Measurements from ENCODE around the gene MAN2C1. TPM values are rescaled to one million over a fixed set of nuclear protein-coding genes. Genes with fewer than 3 reads are reported as not detected.

The MAN2C1 gene
- total RNA-seq, 1 donor from 2014 or later = 237 TPM

GRCh38 chr15:75366163-75366562, 2.2 kb downstream of the MAN2C1 start:
- Mint-ChIP-seq H3K4me3 (ENCODE audit: unreplicated experiment) (no peak overlapping the region), H3K4me1 (ENCODE audit: unreplicated experiment) (peaks cover 32% of the 10 kb centered on the region), H3K9me3 (ENCODE audit: unreplicated experiment) (no peaks in the 10 kb centered on the region), H3K27ac (ENCODE audit: unreplicated experiment) (no peak overlapping the region), H3K27me3 (ENCODE audit: unreplicated experiment) (peaks cover 6% of the 10 kb centered on the region), H3K36me3 (ENCODE audit: low read depth, unreplicated experiment) (peaks cover 17% of the 10 kb centered on the region)
- DNase-seq (ENCODE audit: low spot score) = no peak
- TF ChIP-seq CTCF (IDR thresholded peaks at IDR 0.05; ENCODE audit: unreplicated experiment) = no peak

- DNase-seq (ENCODE audit: low spot score) = no peak
- Mint-ChIP-seq H3K27ac (ENCODE audit: unreplicated experiment) (no peak overlapping the region), H3K9me3 (ENCODE audit: unreplicated experiment) (no peaks in the 10 kb centered on the region), H3K36me3 (ENCODE audit: low read depth, unreplicated experiment) (peaks cover 20% of the 10 kb centered on the region), H3K27me3 (ENCODE audit: unreplicated experiment) (peaks cover 7% of the 10 kb centered on the region), H3K4me3 (ENCODE audit: unreplicated experiment) (peak overlapping the region; percentile 26), H3K4me1 (ENCODE audit: unreplicated experiment) (peaks cover 26% of the 10 kb centered on the region)
- TF ChIP-seq CTCF (IDR thresholded peaks at IDR 0.05; ENCODE audit: unreplicated experiment) = no peak
Measured at GRCh38 chr15:75364881-75365280, 3.5 kb downstream of the MAN2C1 start.

- peaks cover 20% of the 10 kb centered on the region for H3K36me3 Mint-ChIP-seq (ENCODE audit: low read depth, unreplicated experiment)
- no peak for TF ChIP-seq CTCF (IDR thresholded peaks at IDR 0.05; ENCODE audit: unreplicated experiment)
- no peak for DNase-seq (ENCODE audit: low spot score)
- no peak overlapping the region for H3K27ac Mint-ChIP-seq (ENCODE audit: unreplicated experiment)
- H3K4me1 Mint-ChIP-seq (ENCODE audit: unreplicated experiment) = peaks cover 15% of the 10 kb centered on the region
- H3K9me3 Mint-ChIP-seq (ENCODE audit: unreplicated experiment) = no peaks in the 10 kb centered on the region
- H3K27me3 Mint-ChIP-seq (ENCODE audit: unreplicated experiment) = peaks cover 6% of the 10 kb centered on the region
- H3K4me3 Mint-ChIP-seq (ENCODE audit: unreplicated experiment) = no peak overlapping the region
Measured at GRCh38 chr15:75363786-75364185, 4.6 kb downstream of the MAN2C1 start.

- H3K4me1 Mint-ChIP-seq (ENCODE audit: unreplicated experiment) = peaks cover 12% of the 10 kb centered on the region
- no peak overlapping the region for H3K27ac Mint-ChIP-seq (ENCODE audit: unreplicated experiment)
- TF ChIP-seq CTCF (IDR thresholded peaks at IDR 0.05; ENCODE audit: unreplicated experiment) = no peak
- DNase-seq (ENCODE audit: low spot score) = no peak
- H3K4me3 Mint-ChIP-seq (ENCODE audit: unreplicated experiment) = peak overlapping the region; percentile 18
- H3K9me3 Mint-ChIP-seq (ENCODE audit: unreplicated experiment) = no peaks in the 10 kb centered on the region
- H3K27me3 Mint-ChIP-seq (ENCODE audit: unreplicated experiment) = peaks cover 6% of the 10 kb centered on the region
- peaks cover 23% of the 10 kb centered on the region for H3K36me3 Mint-ChIP-seq (ENCODE audit: low read depth, unreplicated experiment)
Measured at GRCh38 chr15:75362642-75363249, 5.7 kb downstream of the MAN2C1 start.

GRCh38 chr15:75361989-75362641, 6.3 kb downstream of the MAN2C1 start:
- Mint-ChIP-seq H3K36me3 (ENCODE audit: low read depth, unreplicated experiment) (peaks cover 23% of the 10 kb centered on the region), H3K4me3 (ENCODE audit: unreplicated experiment) (no peak overlapping the region)
- no peak for DNase-seq (ENCODE audit: low spot score)

More at GRCh38 chr15:75361989-75362641, 6.3 kb downstream of the MAN2C1 start:
- Mint-ChIP-seq H3K27me3 (ENCODE audit: unreplicated experiment) (peaks cover 6% of the 10 kb centered on the region), H3K9me3 (ENCODE audit: unreplicated experiment) (no peaks in the 10 kb centered on the region), H3K27ac (ENCODE audit: unreplicated experiment) (no peak overlapping the region), H3K4me1 (ENCODE audit: unreplicated experiment) (peaks cover 12% of the 10 kb centered on the region)
- no peak for TF ChIP-seq CTCF (IDR thresholded peaks at IDR 0.05; ENCODE audit: unreplicated experiment)
